ENCODE results near the gene GZMB. TPM values are rescaled to one million over a fixed set of nuclear protein-coding genes. Genes with fewer than 3 reads are reported as not detected.

Gene GZMB
- total RNA-seq, 1 experiment from 2014 or later: not detected

DNA sequence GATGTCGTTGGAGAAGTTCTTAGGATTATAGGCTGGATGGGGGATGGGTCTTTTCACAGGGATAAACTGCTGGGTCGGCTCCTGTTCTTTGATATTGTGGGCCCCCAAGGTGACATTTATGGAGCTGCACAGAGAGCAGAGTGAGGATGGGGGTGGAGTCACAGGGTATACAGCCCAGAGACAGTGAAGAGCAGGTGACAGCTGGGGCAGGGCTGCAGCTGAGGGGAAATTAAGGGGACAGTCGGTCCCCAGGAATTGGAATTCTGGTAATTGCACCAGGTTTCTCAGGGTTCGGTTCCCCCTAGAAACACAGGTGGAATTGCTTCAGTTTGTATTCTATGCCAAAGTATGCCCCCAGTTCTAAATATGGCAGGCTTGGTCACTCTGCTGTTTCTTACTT is 1.7 kb downstream of the GZMB start:
- peaks cover 13% of the 10 kb centered on the region for H3K27me3 ChIP-seq (replicated peaks; ENCODE audit: insufficient read depth, low read depth, low read length, poor library complexity)
- intact Hi-C loops (cut with micrococcal nuclease; ENCODE audit: unreplicated experiment): no loop called here
- BruUV-seq (replicated peaks): no TSS peak
- CTCF ChIA-PET: no interaction called here
- no peak overlapping the region for H3K27ac ChIP-seq (ENCODE audit: low read depth, low read length, poor library complexity, severe bottlenecking)
- no peaks in the 10 kb centered on the region for H3K4me1 ChIP-seq (ENCODE audit: insufficient read depth, low read length, poor library complexity, severe bottlenecking)
- no peaks in the 10 kb centered on the region for H3K9me3 ChIP-seq (ENCODE audit: low read depth, low read length, poor library complexity, severe bottlenecking)
- no peak overlapping the region for H3K4me3 ChIP-seq (ENCODE audit: low read depth, low read length, poor library complexity, severe bottlenecking)
- no peaks in the 10 kb centered on the region for H3K36me3 ChIP-seq (ENCODE audit: insufficient read depth, low read length, poor library complexity, severe bottlenecking)
- no peak for TF ChIP-seq EZH2 (IDR thresholded peaks at IDR 0.05; ENCODE audit: borderline replicate concordance, low read depth, low read length, poor library complexity, severe bottlenecking)
- TF ChIP-seq, protein P1, sequence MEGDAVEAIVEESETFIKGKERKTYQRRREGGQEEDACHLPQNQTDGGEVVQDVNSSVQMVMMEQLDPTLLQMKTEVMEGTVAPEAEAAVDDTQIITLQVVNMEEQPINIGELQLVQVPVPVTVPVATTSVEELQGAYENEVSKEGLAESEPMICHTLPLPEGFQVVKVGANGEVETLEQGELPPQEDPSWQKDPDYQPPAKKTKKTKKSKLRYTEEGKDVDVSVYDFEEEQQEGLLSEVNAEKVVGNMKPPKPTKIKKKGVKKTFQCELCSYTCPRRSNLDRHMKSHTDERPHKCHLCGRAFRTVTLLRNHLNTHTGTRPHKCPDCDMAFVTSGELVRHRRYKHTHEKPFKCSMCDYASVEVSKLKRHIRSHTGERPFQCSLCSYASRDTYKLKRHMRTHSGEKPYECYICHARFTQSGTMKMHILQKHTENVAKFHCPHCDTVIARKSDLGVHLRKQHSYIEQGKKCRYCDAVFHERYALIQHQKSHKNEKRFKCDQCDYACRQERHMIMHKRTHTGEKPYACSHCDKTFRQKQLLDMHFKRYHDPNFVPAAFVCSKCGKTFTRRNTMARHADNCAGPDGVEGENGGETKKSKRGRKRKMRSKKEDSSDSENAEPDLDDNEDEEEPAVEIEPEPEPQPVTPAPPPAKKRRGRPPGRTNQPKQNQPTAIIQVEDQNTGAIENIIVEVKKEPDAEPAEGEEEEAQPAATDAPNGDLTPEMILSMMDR (conservative IDR thresholded peaks at IDR 0.05; ENCODE audit: low read depth, low read length): no peak
- DNase-seq (ENCODE audit: low spot score): no peak
- POLR2A ChIA-PET (ENCODE audit: low non-redundant PET): no interaction called here

DNA sequence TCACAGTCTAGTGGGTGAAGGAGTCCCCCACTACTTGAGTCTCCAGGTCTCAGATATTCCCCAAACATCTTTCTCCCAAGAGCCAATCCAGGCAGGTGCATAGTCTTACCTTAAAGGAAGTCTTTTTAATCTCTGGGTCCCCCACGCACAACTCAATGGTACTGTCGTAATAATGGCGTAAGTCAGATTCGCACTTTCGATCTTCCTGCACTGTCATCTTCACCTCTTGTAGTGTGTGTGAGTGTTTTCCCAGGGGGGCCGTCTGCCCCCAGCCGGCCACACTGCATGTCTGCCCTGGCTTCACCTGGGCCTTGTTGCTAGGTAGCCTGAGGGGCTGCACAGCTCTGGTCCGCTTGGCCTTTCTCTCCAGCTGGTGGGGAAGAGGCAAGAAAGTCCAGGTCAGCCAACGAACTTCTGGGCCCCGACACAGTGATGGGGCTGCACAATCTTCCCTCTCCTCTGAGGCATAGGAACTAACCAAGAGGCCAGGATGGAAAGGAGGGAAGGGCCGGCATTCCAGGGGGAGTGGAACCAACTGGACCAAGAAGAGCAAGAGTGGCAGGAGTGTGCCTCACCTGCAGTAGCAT is 2.1 kb downstream of the GZMB start:
- BruUV-seq (replicated peaks): no TSS peak
- CTCF ChIA-PET: no interaction called here

DNA sequence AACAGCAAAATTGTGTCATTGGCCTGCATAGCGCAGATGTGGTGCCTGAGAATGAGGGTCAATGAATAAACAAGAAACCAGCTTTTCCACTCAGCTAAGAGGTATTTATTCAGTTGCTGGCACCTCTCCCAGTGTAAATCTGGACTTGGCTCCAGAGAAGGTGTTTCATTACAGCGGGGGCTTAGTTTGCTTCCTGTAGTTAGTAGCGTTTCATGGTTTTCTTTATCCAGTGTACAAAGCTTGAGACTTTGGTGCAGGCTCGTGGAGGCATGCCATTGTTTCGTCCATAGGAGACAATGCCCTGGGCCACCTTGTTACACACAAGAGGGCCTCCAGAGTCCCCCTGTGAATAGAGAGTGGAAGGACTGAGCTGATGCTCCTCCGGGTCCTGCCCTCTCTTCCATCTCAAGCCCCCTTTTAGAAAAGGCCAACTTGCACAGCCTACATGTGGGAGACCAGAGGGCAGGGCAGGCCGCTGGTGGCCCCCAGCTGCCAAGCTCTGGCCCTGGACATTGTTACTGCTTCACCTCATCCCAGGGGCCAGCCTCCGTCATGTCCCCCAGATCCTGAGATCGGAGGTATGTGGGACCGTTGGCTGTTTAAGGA is 3.0 kb downstream of the GZMB start:
- Histone ChIP-seq H3K4me3 (ENCODE audit: low read depth, low read length, poor library complexity, severe bottlenecking) (no peak overlapping the region), H3K27me3 (replicated peaks; ENCODE audit: insufficient read depth, low read depth, low read length, poor library complexity) (peaks cover 3% of the 10 kb centered on the region), H3K36me3 (ENCODE audit: insufficient read depth, low read length, poor library complexity, severe bottlenecking) (no peaks in the 10 kb centered on the region), H3K4me1 (ENCODE audit: insufficient read depth, low read length, poor library complexity, severe bottlenecking) (no peaks in the 10 kb centered on the region), H3K27ac (ENCODE audit: low read depth, low read length, poor library complexity, severe bottlenecking) (no peak overlapping the region), H3K9me3 (ENCODE audit: low read depth, low read length, poor library complexity, severe bottlenecking) (no peaks in the 10 kb centered on the region)
- intact Hi-C loops (cut with micrococcal nuclease; ENCODE audit: unreplicated experiment): no loop called here
- BruUV-seq (replicated peaks): no TSS peak
- ChIA-PET CTCF (no interaction called here), POLR2A (ENCODE audit: low non-redundant PET) (no interaction called here)
- TF ChIP-seq, protein P1 (conservative IDR thresholded peaks at IDR 0.05; ENCODE audit: low read depth, low read length): no peak
- no peak for TF ChIP-seq EZH2 (IDR thresholded peaks at IDR 0.05; ENCODE audit: borderline replicate concordance, low read depth, low read length, poor library complexity, severe bottlenecking)
- peak; percentile 11 for DNase-seq (ENCODE audit: low spot score)

More for the DNA sequence above, 2.1 kb downstream of the GZMB start:
- DNase-seq (ENCODE audit: low spot score): no peak
- intact Hi-C loops (cut with micrococcal nuclease; ENCODE audit: unreplicated experiment): no loop called here
- H3K4me1 ChIP-seq (ENCODE audit: insufficient read depth, low read length, poor library complexity, severe bottlenecking): no peaks in the 10 kb centered on the region
- peaks cover 11% of the 10 kb centered on the region for H3K27me3 ChIP-seq (replicated peaks; ENCODE audit: insufficient read depth, low read depth, low read length, poor library complexity)
- no peak overlapping the region for H3K4me3 ChIP-seq (ENCODE audit: low read depth, low read length, poor library complexity, severe bottlenecking)
- H3K36me3 ChIP-seq (ENCODE audit: insufficient read depth, low read length, poor library complexity, severe bottlenecking): no peaks in the 10 kb centered on the region
- POLR2A ChIA-PET (ENCODE audit: low non-redundant PET): no interaction called here
- H3K27ac ChIP-seq (ENCODE audit: low read depth, low read length, poor library complexity, severe bottlenecking): no peak overlapping the region
- H3K9me3 ChIP-seq (ENCODE audit: low read depth, low read length, poor library complexity, severe bottlenecking): no peaks in the 10 kb centered on the region
- TF ChIP-seq EZH2 (IDR thresholded peaks at IDR 0.05; ENCODE audit: borderline replicate concordance, low read depth, low read length, poor library complexity, severe bottlenecking): no peak
- TF ChIP-seq, protein P1 (conservative IDR thresholded peaks at IDR 0.05; ENCODE audit: low read depth, low read length): no peak
